ENCODE results near the gene VWA3B.
"Not testable (repeated sequence)": the region's sequence is repeated elsewhere in the genome, so short reads cannot be mapped to it uniquely, and the experiment has no call there.

VWA3B gene

GRCh38 chr2:98088261-98088660 is 1.3 kb downstream of the VWA3B start:
- no peak for DNase-seq (ENCODE audit: low read depth in 2 of 2)

GRCh38 chr2:98089941-98090340 is 3.0 kb downstream of the VWA3B start:
- DNase-seq (ENCODE audit: low read depth in 2 of 2) = no peak

- DNase-seq (ENCODE audit: low read depth in 2 of 2) = no peak
Observed at GRCh38 chr2:98090951-98091350, 4.0 kb downstream of the VWA3B start.

DNA sequence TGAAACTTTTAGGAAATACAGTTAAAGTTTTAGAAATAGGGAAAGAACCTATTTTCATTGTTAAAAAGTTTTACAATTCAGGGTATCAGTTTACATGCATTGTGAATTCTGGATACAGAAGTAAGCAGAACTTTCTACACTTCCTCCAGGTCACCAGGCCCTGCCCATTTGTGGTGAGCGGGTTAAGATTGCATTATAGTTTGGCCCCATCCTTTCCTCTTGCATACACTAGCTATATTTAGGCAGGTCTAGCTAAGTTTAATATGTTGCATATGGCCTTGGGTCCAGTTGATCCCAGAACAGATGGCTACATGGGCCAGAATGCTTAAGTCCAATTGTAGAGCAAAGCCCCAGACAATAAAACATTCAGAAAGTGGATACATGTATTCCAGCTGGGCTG is 4.8 kb downstream of the VWA3B start:
- DNase-seq (ENCODE audit: low read depth in 2 of 2) = no peak

GRCh38 chr2:98093146-98093545 is 6.2 kb downstream of the VWA3B start:
- DNase-seq (ENCODE audit: low read depth in 2 of 2) = no peak

- DNase-seq (ENCODE audit: low read depth in 2 of 2) = no peak
Observed at GRCh38 chr2:98093611-98094010, 6.6 kb downstream of the VWA3B start.

DNA sequence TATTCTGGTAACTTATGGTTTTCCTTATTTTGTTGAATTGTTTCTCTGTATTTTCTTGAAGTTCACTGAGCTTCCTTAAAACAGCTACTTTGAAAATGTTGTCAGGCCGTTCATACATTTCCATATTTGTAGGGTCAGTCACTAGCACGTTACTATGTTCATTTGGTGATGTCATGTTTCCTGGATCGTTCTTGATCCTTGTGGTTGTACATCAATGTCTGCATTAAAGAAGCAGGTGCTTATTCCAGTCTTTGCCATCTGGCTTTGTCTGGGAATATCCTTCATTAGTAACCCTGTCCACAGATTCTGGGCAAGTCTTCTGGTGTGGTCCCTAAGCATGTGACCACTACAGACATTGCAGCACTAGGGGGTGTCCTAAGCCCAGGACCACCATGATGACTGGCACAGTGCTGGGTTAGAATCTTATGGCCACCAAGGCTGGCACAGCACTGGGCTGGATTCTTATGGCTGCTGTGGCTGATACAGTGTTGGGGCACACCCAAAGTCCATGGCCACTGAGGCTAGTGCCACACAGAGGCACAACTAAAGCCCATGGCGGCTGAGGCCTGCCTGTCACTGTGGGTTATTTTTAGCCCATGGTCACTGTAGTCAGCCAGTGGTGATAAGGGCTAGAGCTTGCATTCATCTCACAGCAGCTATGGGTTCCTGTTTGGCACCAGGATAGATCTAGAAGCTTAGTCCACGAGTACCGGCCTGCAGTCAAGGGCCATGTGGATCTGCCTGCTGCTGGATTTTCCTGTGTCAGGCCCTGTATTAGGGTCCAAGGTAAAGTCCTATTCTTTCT is 13.2 kb downstream of the VWA3B start:
- no peak for DNase-seq (ENCODE audit: low read depth in 2 of 2)

DNA sequence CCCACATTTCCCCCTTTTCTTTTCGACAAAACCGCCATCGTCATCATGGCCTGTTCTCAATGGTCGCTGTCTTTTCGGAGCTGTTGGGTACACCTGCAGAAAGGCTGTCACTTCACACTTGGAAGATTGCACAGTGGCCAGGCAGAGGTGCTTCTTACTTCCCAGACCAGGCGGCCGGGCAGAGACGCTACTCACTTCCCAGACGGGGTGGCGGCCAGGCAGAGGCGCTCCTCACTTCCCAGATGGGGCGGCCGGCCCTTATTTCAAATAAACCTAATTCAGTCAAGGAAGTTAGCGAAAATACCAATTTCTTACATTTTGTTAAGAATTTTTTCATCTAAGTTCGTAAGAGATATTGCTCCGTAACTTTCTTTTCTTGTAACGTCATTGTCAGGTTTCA is 15.3 kb downstream of the VWA3B start:
- DNase-seq (ENCODE audit: low read depth in 2 of 2) = not testable (repeated sequence)

GRCh38 chr2:98102878-98103277 is 15.9 kb downstream of the VWA3B start:
- DNase-seq (ENCODE audit: low read depth in 2 of 2) = no peak

DNA sequence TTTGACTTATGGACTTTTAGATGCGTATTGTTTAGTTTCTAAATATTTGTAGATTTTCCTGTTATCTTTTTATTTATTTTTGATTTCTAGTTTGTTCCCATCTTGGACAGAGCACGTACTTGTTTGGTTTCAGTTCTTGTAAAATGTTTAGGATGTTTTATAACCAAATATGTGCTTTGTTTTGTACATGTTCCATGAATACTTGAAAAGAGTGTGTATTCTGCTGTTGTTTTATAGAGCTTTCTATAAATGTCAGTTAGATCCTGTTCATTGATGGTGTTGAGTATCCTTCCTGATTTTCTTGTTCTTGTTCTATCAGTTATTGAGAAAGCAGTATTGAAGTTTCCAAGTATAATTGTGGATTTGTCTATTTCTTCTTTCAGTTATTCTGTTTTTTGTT is 21.1 kb downstream of the VWA3B start:
- no peak for DNase-seq (ENCODE audit: low read depth in 2 of 2)

- DNase-seq (ENCODE audit: low read depth in 2 of 2) = no peak
Observed at GRCh38 chr2:98110741-98111140, 23.8 kb downstream of the VWA3B start.

DNA sequence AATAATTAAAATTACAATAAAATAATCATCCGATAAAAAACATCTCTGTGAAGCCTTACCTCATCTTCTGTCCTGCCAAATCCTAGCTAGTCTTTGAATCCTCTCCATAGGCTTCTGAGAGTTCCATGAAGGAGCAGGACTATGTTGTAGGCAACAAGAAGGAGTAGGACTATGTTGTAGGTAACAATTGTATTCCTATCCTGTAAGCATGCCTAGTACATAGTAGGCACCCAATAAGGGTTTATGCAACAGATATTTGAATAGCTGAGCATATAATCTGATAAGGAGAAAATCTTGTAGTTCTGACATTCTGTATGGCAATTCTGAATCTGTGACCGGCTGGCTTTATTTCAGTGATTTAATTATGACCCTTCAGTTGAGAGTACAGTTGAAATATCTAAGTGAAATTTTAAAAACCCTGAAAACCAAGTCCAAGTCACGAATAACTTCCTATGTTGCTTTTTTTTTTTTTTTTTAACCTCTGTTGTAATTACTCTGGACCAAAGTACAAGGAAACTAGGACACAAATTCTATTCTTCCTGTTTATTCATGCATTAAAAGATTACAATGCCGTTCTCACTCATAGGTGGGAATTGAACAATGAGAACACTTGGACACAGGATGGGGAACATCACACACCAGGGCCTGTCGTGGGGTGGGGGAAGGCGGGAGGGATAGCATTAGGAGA is 27.8 kb downstream of the VWA3B start:
- no peak for DNase-seq (ENCODE audit: low read depth in 2 of 2)

DNA sequence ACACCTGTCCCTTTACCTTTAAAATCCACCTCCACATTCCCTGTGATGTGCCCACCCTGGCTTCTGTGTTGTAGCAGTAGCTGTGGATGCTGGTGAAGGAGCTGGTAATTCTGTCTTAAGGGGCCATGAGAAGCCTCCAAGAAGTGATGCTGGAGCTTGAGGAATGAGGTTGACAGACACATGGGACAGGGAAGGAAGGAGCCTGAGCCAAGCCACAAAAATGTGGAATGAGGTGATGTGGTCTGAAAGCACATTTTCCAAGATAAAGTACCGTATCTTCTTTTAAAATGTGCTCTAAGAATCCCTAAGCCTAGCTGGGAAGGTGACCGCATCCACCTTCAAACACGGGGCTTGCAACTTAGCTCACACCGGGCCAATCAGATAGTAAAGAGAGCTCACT is 31.2 kb downstream of the VWA3B start:
- DNase-seq (ENCODE audit: low read depth in 2 of 2) = no peak

DNA sequence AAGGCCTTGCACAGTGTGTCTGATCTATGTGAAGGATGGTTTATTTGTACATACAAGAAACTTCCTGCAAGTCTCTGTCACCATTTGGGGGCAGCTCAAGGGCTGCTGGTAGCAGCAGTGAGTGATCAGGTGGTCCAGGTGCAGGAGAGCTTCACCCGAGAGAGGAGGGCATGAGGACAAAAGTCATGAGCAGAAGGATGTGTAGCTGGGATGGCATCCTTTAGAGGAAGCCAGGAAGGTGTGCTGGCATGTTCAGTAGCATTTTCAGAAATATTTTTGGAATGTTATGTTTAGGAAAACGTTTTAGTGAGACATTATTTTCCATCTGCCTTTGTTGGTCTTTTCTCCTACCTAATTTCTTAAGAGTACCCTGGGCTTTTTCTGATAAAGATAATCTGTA is 31.9 kb downstream of the VWA3B start:
- no peak for DNase-seq (ENCODE audit: low read depth in 2 of 2)

DNA sequence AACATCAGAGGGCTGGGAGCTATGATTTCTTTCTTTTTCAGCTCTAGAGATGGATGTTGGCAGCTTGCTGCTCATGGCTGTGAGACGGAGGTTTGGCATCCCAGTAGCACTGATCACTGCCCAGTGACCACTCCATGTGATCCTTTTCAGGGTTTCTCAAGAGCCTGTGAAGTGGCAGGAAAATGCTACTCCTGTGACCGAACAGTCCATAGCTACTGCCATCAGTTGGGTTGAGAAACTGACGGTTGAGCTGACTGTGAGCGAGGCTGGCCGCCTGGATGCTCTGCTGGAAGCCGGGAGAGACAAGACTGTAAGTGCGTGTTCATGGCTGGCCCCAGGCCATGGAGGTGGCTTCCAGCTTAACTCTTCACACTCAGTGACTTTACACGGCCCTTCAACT is 34.2 kb downstream of the VWA3B start:
- no peak for DNase-seq (ENCODE audit: low read depth in 2 of 2)

GRCh38 chr2:98122524-98122923 is 35.6 kb downstream of the VWA3B start:
- no peak for DNase-seq (ENCODE audit: low read depth in 2 of 2)

- DNase-seq (ENCODE audit: low read depth in 2 of 2) = no peak
Observed at GRCh38 chr2:98123286-98123685, 36.3 kb downstream of the VWA3B start.

DNA sequence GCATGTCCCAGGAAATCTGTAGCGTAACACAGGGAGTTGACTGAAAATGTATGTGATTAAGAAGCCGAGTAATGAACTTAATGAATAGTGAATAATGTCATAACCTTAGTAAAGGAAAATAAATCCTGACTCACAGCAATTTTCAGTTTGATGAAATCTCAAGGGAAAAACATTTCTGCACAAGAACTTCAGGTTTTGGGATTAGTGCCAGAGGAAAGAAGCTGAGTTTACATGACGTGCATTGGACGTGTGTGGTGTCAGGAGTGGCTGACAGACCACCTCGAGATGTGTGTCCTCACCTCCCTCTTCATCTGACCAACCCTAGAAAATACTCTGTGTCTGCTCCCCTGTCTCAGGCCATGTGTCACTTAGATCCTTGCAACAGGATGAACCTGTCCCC is 39.1 kb downstream of the VWA3B start:
- no peak for DNase-seq (ENCODE audit: low read depth in 2 of 2)

DNA sequence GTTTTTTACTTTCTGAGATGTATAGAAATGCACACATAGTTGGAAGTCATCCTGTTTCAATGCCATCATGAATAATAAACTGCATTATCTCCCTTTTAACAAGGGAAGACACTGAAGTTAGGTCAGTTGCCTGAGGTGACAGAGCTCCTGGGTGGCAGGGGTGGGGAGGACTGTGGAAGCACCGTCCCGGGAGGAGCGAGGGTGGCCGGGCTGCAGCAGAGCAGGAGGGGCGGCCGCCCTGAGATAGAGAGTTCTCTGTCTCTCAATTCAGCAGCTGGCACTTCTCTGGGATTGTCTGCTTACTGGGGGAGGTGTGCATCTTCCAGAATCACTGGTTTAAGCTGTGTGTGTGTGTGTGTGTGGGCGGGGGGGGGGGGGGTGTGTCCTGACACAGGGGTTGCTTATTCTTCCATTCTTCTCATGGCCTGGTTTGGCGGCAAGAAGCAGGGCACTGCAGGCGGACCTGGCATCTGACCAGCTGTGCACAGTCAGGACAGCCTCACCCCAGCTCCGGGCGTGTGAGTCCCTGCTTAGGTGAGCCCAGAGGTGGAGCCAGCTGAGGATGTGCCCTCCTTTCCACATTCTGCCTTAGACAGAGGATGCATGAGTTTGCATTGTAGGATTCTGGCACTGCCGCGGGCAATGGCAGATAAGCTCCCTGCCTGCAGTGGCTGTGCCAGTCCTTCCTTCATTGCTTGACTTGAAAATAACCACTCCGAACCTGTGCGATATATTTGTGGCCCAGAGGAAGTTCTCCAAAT is 40.4 kb downstream of the VWA3B start:
- DNase-seq (ENCODE audit: low read depth in 2 of 2) = no peak

- no peak for DNase-seq (ENCODE audit: low read depth in 2 of 2)
Observed at GRCh38 chr2:98128556-98129109, 41.7 kb downstream of the VWA3B start.

GRCh38 chr2:98130073-98130472 is 43.1 kb downstream of the VWA3B start:
- not testable (repeated sequence) for DNase-seq (ENCODE audit: low read depth in 2 of 2)

Data from stimulated activated CD4-positive, alpha-beta T cell treated with anti-CD3 and anti-CD28 coated beads, Interleukin-1b, Interleukin-23, amount 100 ng/mL, for 1 hour (primary cell).